Prostate gland (tissue), 2 donors: ENCODE results near the gene ABLIM1. TPM values are rescaled to one million over a fixed set of nuclear protein-coding genes. Genes with fewer than 3 reads are reported as not detected.
A peak's percentile ranks its signal among the peaks of the same experiment; 100 is the strongest.

Experiments used
- DNase-seq: peaks from one replicate; pipeline ENCODE4 v3.0.0-alpha.2; 2019; ENCODE audit warnings: low spot score
- H3K27ac ChIP-seq, 2 donors: fragments of 200-600 bp; sonication (generic); 2 replicates each; pipeline ENCODE4 v1.5.1; 2017 to 2019
- H3K27me3 ChIP-seq: fragments of 200-600 bp; sonication (generic); replicated peaks from 2 replicates; pipeline ENCODE4 v1.5.1; 2019; ENCODE audit not compliant: insufficient read depth
- H3K36me3 ChIP-seq, 2 donors: fragments of 200-600 bp; sonication (generic); 1 replicate in 1 of 2; 2 replicates in 1 of 2; pipeline versions ENCODE4 v1.5.1 to v1.8.1; 2017 to 2019
- H3K4me1 ChIP-seq: fragments of 200-600 bp; sonication (generic); replicated peaks from 2 replicates; pipeline ENCODE4 v1.5.1; 2019
- H3K4me3 ChIP-seq, 2 donors: fragments of 200-600 bp; sonication (generic); 2 replicates each; pipeline ENCODE4 v1.5.1; 2017 to 2019
- H3K9me3 ChIP-seq: fragments of 200-600 bp; sonication (generic); 2 replicates; pipeline ENCODE4 v1.5.1; 2017
- CTCF ChIP-seq, 4 experiments: fragments of 200-600 bp in 2 of 4; fragments of 450-650 bp in 2 of 4; sonication (generic) in 2 of 4; IDR thresholded peaks; 1 replicate in 3 of 4; 2 replicates in 1 of 4; pipeline ENCODE4 v1.5.1; 2016 to 2019; ENCODE audit warnings: antibody characterized with exemption in 4 of 4, mild to moderate bottlenecking in 2 of 4, moderate library complexity in 2 of 4
- POLR2A ChIP-seq: fragments of 450-650 bp; IDR thresholded peaks from one replicate; pipeline ENCODE4 v1.6.1; 2016; ENCODE audit warnings: antibody characterized with exemption, mild to moderate bottlenecking
- POLR2AphosphoS5 ChIP-seq: sonication (generic); formaldehyde crosslinking; IDR thresholded peaks from one replicate; pipeline ENCODE4 v1.6.1; 2017; ENCODE audit warnings: antibody characterized with exemption
- WGBS: methylation state at CpG from one replicate; pipeline ENCODE4 v1.1.5; 2018; 5-methylcytosine and 5-hydroxymethylcytosine counted together
- intact Hi-C: fragments of 100-400 bp; cut with DNase I; formaldehyde crosslinking; loops from one replicate; pipeline ENCODE4 v1.14.2; 2022
- total RNA-seq, 2 donors: library from RNA; depleted of rRNA; stranded (reverse); fragments of >200 nt; gene quantifications; one replicate each; pipeline ENCODE4 v1.1.0, GENCODE V29; 2016

ABLIM1 gene
- total RNA-seq, 2 donors from 2014 or later = 43.9 to 138 TPM

GRCh38 chr10:114482480-114483304 is 175.4 kb downstream of the ABLIM1 start:
- Histone ChIP-seq H3K27me3 (no peaks in the 10 kb centered on the region), H3K27ac (no peak overlapping the region), H3K4me3 (no peak overlapping the region), H3K36me3 (no peaks in the 10 kb centered on the region), H3K4me1 (no peaks in the 10 kb centered on the region), H3K9me3 (no peaks in the 10 kb centered on the region)
- intact Hi-C loops = loop anchor here (5.0 kb wide), 1 partner anchor 45 kb away; no protein-coding TSS in a partner anchor
- DNase-seq = no peak
- WGBS = 58% methylated on average over 6 of the region's 6 CpGs
- TF ChIP-seq POLR2A (no peak), CTCF (IDR thresholded peaks at IDR 0.05) (no peak), POLR2AphosphoS5 (no peak)

GRCh38 chr10:114481055-114481454 is 177.0 kb downstream of the ABLIM1 start:
- 87% methylated on average over 3 of the region's 3 CpGs for WGBS
- Histone ChIP-seq H3K27ac (no peak overlapping the region), H3K36me3 (no peaks in the 10 kb centered on the region), H3K4me3 (no peak overlapping the region), H3K9me3 (no peaks in the 10 kb centered on the region), H3K27me3 (no peaks in the 10 kb centered on the region), H3K4me1 (no peaks in the 10 kb centered on the region)
- intact Hi-C loops = loop anchor here (5.0 kb wide), 1 partner anchor 46 kb away; no protein-coding TSS in a partner anchor
- no peak for DNase-seq
- TF ChIP-seq CTCF (IDR thresholded peaks at IDR 0.05) (no peak), POLR2AphosphoS5 (no peak), POLR2A (no peak)

GRCh38 chr10:114479836-114480235 is 178.2 kb downstream of the ABLIM1 start:
- WGBS = 98% methylated on average over 1 of the region's 1 CpG
- no peaks in the 10 kb centered on the region for H3K36me3 ChIP-seq
- H3K27ac ChIP-seq = no peak overlapping the region
- intact Hi-C loops = loop anchor here (5.0 to 10.0 kb wide), 3 partner anchors 47 to 645 kb away; no protein-coding TSS in a partner anchor
- H3K9me3 ChIP-seq = no peaks in the 10 kb centered on the region
- H3K27me3 ChIP-seq = no peaks in the 10 kb centered on the region
- no peak overlapping the region for H3K4me3 ChIP-seq
- H3K4me1 ChIP-seq = no peaks in the 10 kb centered on the region
- no peak for TF ChIP-seq POLR2AphosphoS5
- no peak for TF ChIP-seq POLR2A
- no peak for TF ChIP-seq CTCF (IDR thresholded peaks at IDR 0.05)
- DNase-seq = no peak

- Histone ChIP-seq H3K4me1 (no peaks in the 10 kb centered on the region), H3K27me3 (no peaks in the 10 kb centered on the region), H3K27ac (no peak overlapping the region), H3K36me3 (no peaks in the 10 kb centered on the region), H3K4me3 (no peak overlapping the region), H3K9me3 (no peaks in the 10 kb centered on the region)
- WGBS = 9% methylated on average over 6 of the region's 6 CpGs
- intact Hi-C loops = loop anchor here (10.0 kb wide), 2 partner anchors 225 to 645 kb away; no protein-coding TSS in a partner anchor
- DNase-seq = peak; percentile 26
- no peak for TF ChIP-seq POLR2A
- no peak for TF ChIP-seq POLR2AphosphoS5
- TF ChIP-seq CTCF (IDR thresholded peaks at IDR 0.05) = no peak
Observed at GRCh38 chr10:114479307-114479706, 178.8 kb downstream of the ABLIM1 start.

GRCh38 chr10:114478281-114478680 is 179.8 kb downstream of the ABLIM1 start:
- Histone ChIP-seq H3K27me3 (no peaks in the 10 kb centered on the region), H3K4me1 (no peaks in the 10 kb centered on the region), H3K36me3 (no peaks in the 10 kb centered on the region), H3K4me3 (no peak overlapping the region), H3K9me3 (no peaks in the 10 kb centered on the region), H3K27ac (no peak overlapping the region)
- WGBS = 83% methylated on average over 2 of the region's 2 CpGs
- intact Hi-C loops = loop anchor here (10.0 kb wide), 2 partner anchors 227 to 647 kb away; no protein-coding TSS in a partner anchor
- no peak for DNase-seq
- TF ChIP-seq CTCF (IDR thresholded peaks at IDR 0.05) = no peak
- no peak for TF ChIP-seq POLR2AphosphoS5
- TF ChIP-seq POLR2A = no peak
